Measurements from ENCODE around the gene SLC25A22. TPM values are rescaled to one million over a fixed set of nuclear protein-coding genes. Genes with fewer than 3 reads are reported as not detected.

SLC25A22 gene
- total and polyA plus RNA-seq, 9 of the 15 experiments (the other 6 are each of a cell fraction or from before 2014, with no cell fraction given): 0.41 to 55.4 (median 11.4) TPM

- TF ChIP-seq ZNF707 (CRISPR knock-in tag; conservative IDR thresholded peaks at IDR 0.05) (no peak), KLF16 (IDR thresholded peaks at IDR 0.05) (no peak), ELF4 (CRISPR knock-in tag; IDR thresholded peaks at IDR 0.05) (no peak), ZNF121 (CRISPR knock-in tag; conservative IDR thresholded peaks at IDR 0.05) (no peak), XRCC4 (IDR thresholded peaks at IDR 0.05; ENCODE audit: extremely low read depth, insufficient read depth, insufficient read length) (no peak), POLR2G (IDR thresholded peaks at IDR 0.05; ENCODE audit: low read depth, low read length) (peak; percentile 68; the same call in 1 of the 2 replicates), ZNF277 (CRISPR knock-in tag; IDR thresholded peaks at IDR 0.05; ENCODE audit: borderline replicate concordance) (no peak), HDAC8 (tag; IDR thresholded peaks at IDR 0.05) (no peak), FOSL1 (tag; conservative IDR thresholded peaks at IDR 0.05) (no peak), CREB3L1 (IDR thresholded peaks at IDR 0.05; ENCODE audit: borderline replicate concordance, low read depth) (peak; percentile 53; the same call in 1 of the 2 replicates), FOXA3 (CRISPR knock-in tag; conservative IDR thresholded peaks at IDR 0.05 in 1 of 2, IDR thresholded peaks at IDR 0.05 in 1 of 2) (peak in 1 of 2 experiments; percentile 78; a peak in 2 of 4 replicates), ESRRA (IDR thresholded peaks at IDR 0.05; ENCODE audit: borderline replicate concordance, low read depth) (no peak), COPS2 (conservative IDR thresholded peaks at IDR 0.05) (no peak), HMGXB4 (CRISPR knock-in tag; IDR thresholded peaks at IDR 0.05) (0 out of 2 replicates have a peak, but pooled peaks have one; percentile 78), ZBTB43 (CRISPR knock-in tag; IDR thresholded peaks at IDR 0.05) (no peak), HDGF (IDR thresholded peaks at IDR 0.05) (no peak), TBP (optimal IDR thresholded peaks at IDR 0.05; ENCODE audit: low read depth, low read length) (peak; percentile 29), NUFIP1 (IDR thresholded peaks at IDR 0.05; ENCODE audit: partially characterized antibody) (no peak), TFAP4 (CRISPR knock-in tag; IDR thresholded peaks at IDR 0.05; ENCODE audit: borderline replicate concordance) (peak; percentile 95), FOXK2 (conservative IDR thresholded peaks at IDR 0.05 in 1 of 2, IDR thresholded peaks at IDR 0.05 in 1 of 2; ENCODE audit: low read depth in 2 of 2) (no peak), NCOA2 (IDR thresholded peaks at IDR 0.05; ENCODE audit: partially characterized antibody in 2 of 2) (no peak)
These were observed 587 bp downstream of the SLC25A22 start (continued) for GRCh38 chr11:797296-798092.

Measured in K562 (cell line).